K562 (cell line): ENCODE data around the gene CCL15. TPM values are rescaled to one million over a fixed set of nuclear protein-coding genes. Genes with fewer than 3 reads are reported as not detected.

Source experiments
- ATAC-seq: fragments of 200-7000 bp; cut with Tn5 transposase; 3 replicates; pipeline ENCODE4 v1.9.1; 2020; ENCODE audit warnings: moderate library complexity
- BruUV-seq: library from RNA; stranded (reverse); fragments of 400-500 nt; replicated peaks from 2 replicates; lab custom pipeline; 2021; lab: Mats Ljungman, UMichigan
- CTCF ChIA-PET: fragments of 300-600 bp; formaldehyde crosslinking; extraction: SDS; loops from one replicate; lab custom pipeline; 2021; ENCODE audit warnings: low intra/inter-chr PET ratio; lab: Yijun Ruan, JAX
- POLR2A ChIA-PET: fragments of 300-600, 350-650 bp; sonication (Branson Sonifier 250); formaldehyde crosslinking; extraction: SDS; loops from one replicate; lab custom pipeline; 2021; ENCODE audit warnings: antibody characterized with exemption, inconsistent platforms; lab: Yijun Ruan, JAX
- DNase-seq, 4 experiments: peaks; one replicate each; pipeline versions ENCODE4 v3.0.0 to v3.0.0-alpha.2; 2011 to 2018; ENCODE audit warnings: low spot score in 3 of 4, mixed read lengths in 3 of 4; ENCODE audit errors: extremely low read depth in 1 of 4
- FAIRE-seq: peaks from 2 replicates; lab custom pipeline; 2011; peaks lifted over from hg19 to GRCh38; lab: Jason Lieb, UNC
- H2AFZ ChIP-seq: 2 replicates; pipeline ENCODE4 v1.6.0; 2011; ENCODE audit warnings: low read depth, low read length, control low read depth, inconsistent platforms
- H3K27ac ChIP-seq: fragments of 200-600 bp; 3 replicates; pipeline ENCODE4 v1.8.0; 2011; ENCODE audit warnings: low read depth, mild to moderate bottlenecking, control low read depth, inconsistent platforms, low read length, moderate library complexity, mixed read lengths; ENCODE audit errors: extremely low read depth
- H3K27me3 ChIP-seq, 2 experiments: fragments of 300-600 bp in 1 of 2; 2 replicates in 1 of 2; 3 replicates in 1 of 2; pipeline versions ENCODE4 v1.6.0 to v1.8.0; 2011; ENCODE audit warnings: inconsistent platforms in 2 of 2, low read length in 2 of 2, mild to moderate bottlenecking in 1 of 2, mixed read lengths in 1 of 2, moderate library complexity in 1 of 2; ENCODE audit not compliant: control insufficient read depth in 2 of 2, insufficient read depth in 2 of 2
- H3K36me3 ChIP-seq: fragments of 300-600 bp; 3 replicates; pipeline ENCODE4 v1.8.0; 2011; ENCODE audit warnings: mild to moderate bottlenecking, low read length, inconsistent platforms; ENCODE audit not compliant: control insufficient read depth, insufficient read depth
- H3K4me1 ChIP-seq, 2 experiments: fragments of 200-600 bp in 1 of 2; replicated peaks in 1 of 2; 2 replicates in 1 of 2; 3 replicates in 1 of 2; pipeline versions ENCODE4 v1.5.1 to v1.8.0; 2011; ENCODE audit warnings: inconsistent platforms in 2 of 2, low read length in 2 of 2, mild to moderate bottlenecking in 1 of 2, mixed read lengths in 1 of 2, moderate library complexity in 1 of 2; ENCODE audit not compliant: control insufficient read depth in 2 of 2, insufficient read depth in 2 of 2
- H3K4me2 ChIP-seq: 2 replicates; pipeline ENCODE4 v1.6.1; 2011; ENCODE audit warnings: low read length, control low read depth, inconsistent platforms, mixed read lengths; ENCODE audit not compliant: insufficient read depth
- H3K4me3 ChIP-seq: fragments of 200-600 bp; sonication (generic), shearing (Covaris generic); 2 replicates; pipeline ENCODE4 v1.5.1; 2016; ENCODE audit warnings: control low read depth, inconsistent platforms
- H3K79me2 ChIP-seq: fragments of 200-600 bp; 3 replicates; pipeline ENCODE4 v1.8.0; 2011; ENCODE audit warnings: low read length, inconsistent platforms; ENCODE audit not compliant: control insufficient read depth, insufficient read depth
- H3K9ac ChIP-seq, 2 experiments: 2 replicates each; pipeline versions ENCODE4 v1.6.0 to v1.6.1; 2011; ENCODE audit warnings: low read depth in 2 of 2, low read length in 2 of 2, control low read depth in 1 of 2, inconsistent platforms in 1 of 2, mild to moderate bottlenecking in 1 of 2, mixed read lengths in 1 of 2; ENCODE audit not compliant: insufficient read depth in 1 of 2
- H3K9me1 ChIP-seq: one replicate; pipeline ENCODE4 v1.6.0; 2011; ENCODE audit warnings: inconsistent platforms, mild to moderate bottlenecking, low read length, moderate library complexity; ENCODE audit not compliant: control insufficient read depth, insufficient read depth
- H3K9me3 ChIP-seq: replicated peaks from 2 replicates; pipeline ENCODE4 v1.5.1; 2011; ENCODE audit warnings: low read depth, low read length, inconsistent platforms; ENCODE audit not compliant: control insufficient read depth, insufficient read depth
- H4K20me1 ChIP-seq: replicated peaks from 2 replicates; pipeline ENCODE4 v1.6.1; 2011; ENCODE audit warnings: low read length, inconsistent platforms, mixed read lengths; ENCODE audit not compliant: control insufficient read depth, insufficient read depth
- COPS2 ChIP-seq: fragments of 450-650 bp; conservative IDR thresholded peaks from 2 replicates; pipeline ENCODE4 v1.6.1; 2016; ENCODE audit warnings: mild to moderate bottlenecking, moderate library complexity
- ELF4 ChIP-seq: fragments of 450-650 bp; formaldehyde crosslinking; IDR thresholded peaks from 2 replicates; pipeline ENCODE4 v1.4.0; 2022; ENCODE audit warnings: missing genetic modification characterization
- FOSL1 ChIP-seq: fragments of 200-800 bp; sonication (Bioruptor generic); conservative IDR thresholded peaks from 2 replicates; pipeline ENCODE4 v1.6.1; 2016; ENCODE audit warnings: missing genetic modification characterization, missing compliant biosample characterization
- GABPB2 ChIP-seq: fragments of 250-450 bp; sonication (Bioruptor Pico); conservative IDR thresholded peaks from 2 replicates; pipeline ENCODE4 v1.5.1; 2021; ENCODE audit warnings: mild to moderate bottlenecking
- GTF2F1 ChIP-seq: IDR thresholded peaks from 2 replicates; pipeline ENCODE4 v1.6.1; 2011; ENCODE audit warnings: low read depth, low read length, improper control_type of control experiment
- PRPF4 ChIP-seq: fragments of 200-400 bp; formaldehyde crosslinking; IDR thresholded peaks from one replicate; pipeline ENCODE4 v1.6.1; 2017; ENCODE audit warnings: low read length, low read depth, mild to moderate bottlenecking; ENCODE audit not compliant: insufficient read depth, poor library complexity, severe bottlenecking
- SMC3 ChIP-seq: conservative IDR thresholded peaks from 2 replicates; pipeline ENCODE4 v1.6.1; 2011; ENCODE audit warnings: low read depth, low read length, improper control_type of control experiment; ENCODE audit not compliant: insufficient read depth
- SREBF1 ChIP-seq: fragments of 150-350 bp; IDR thresholded peaks from 2 replicates; pipeline ENCODE4 v1.6.1; 2014; ENCODE audit warnings: antibody characterized with exemption, low read depth, low read length, borderline replicate concordance
- SRSF3 ChIP-seq: fragments of 200-400 bp; formaldehyde crosslinking; IDR thresholded peaks from 2 replicates; pipeline ENCODE4 v1.6.1; 2016; ENCODE audit warnings: mild to moderate bottlenecking, low read length, moderate library complexity; ENCODE audit not compliant: insufficient read depth
- TBP ChIP-seq: optimal IDR thresholded peaks from 2 replicates; pipeline ENCODE3; 2011; ENCODE audit warnings: low read depth, low read length, improper control_type of control experiment
- TCF3 ChIP-seq: sonication (generic); formaldehyde crosslinking; IDR thresholded peaks from 2 replicates; pipeline ENCODE4 v1.4.0; 2020; ENCODE audit warnings: mild to moderate bottlenecking, missing genetic modification reagents
- XRCC4 ChIP-seq: IDR thresholded peaks from one replicate; pipeline ENCODE4 v1.6.1; 2011; ENCODE audit not compliant: insufficient read depth, insufficient read length; ENCODE audit errors: extremely low read depth
- ZNF12 ChIP-seq: sonication (generic); formaldehyde crosslinking; IDR thresholded peaks from 2 replicates; pipeline ENCODE4 v1.4.0; 2020; ENCODE audit warnings: mild to moderate bottlenecking, missing genetic modification reagents
- ZNF324 ChIP-seq: fragments of 250-450 bp; sonication (Bioruptor Pico); IDR thresholded peaks from 2 replicates; pipeline ENCODE4 v1.4.0; 2020; ENCODE audit warnings: mild to moderate bottlenecking
- ZNF717 ChIP-seq: fragments of 250-450 bp; sonication (Bioruptor Pico); IDR thresholded peaks from 2 replicates; pipeline ENCODE4 v1.5.0; 2021
- WGBS: fragments of 100-300 bp; shearing (Covaris generic); methylation state at CpG from one replicate; pipeline ENCODE4 v1.1.6; 2016; ENCODE audit warnings: low coverage, mixed read lengths; ENCODE audit not compliant: insufficient coverage; ENCODE audit errors: missing lambda C conversion rate; 5-methylcytosine and 5-hydroxymethylcytosine counted together
- in situ Hi-C: fragments of 300-500 bp; cut with MboI; formaldehyde crosslinking; loops from 4 replicates; pipeline ENCODE4 v1.15.0; 2018; ENCODE audit warnings: inconsistent platforms, mixed read lengths
- intact Hi-C: fragments of 100-400 bp; cut with micrococcal nuclease; formaldehyde crosslinking; loops from 2 replicates; pipeline ENCODE4 v1.14.2; 2022
- polyA plus RNA-seq, 8 experiments: library from polyadenylated mRNA; depleted of rRNA in 4 of 8; stranded (reverse) in 5 of 8; unstranded in 3 of 8; fragments of >200 nt; fragmentation: Nextera tagmentation in 2 of 8; fragmentation: Illumina TruSeq in 1 of 8; extraction: Ambion mirVana in 2 of 8; extraction: Trizol in 1 of 8; gene quantifications; 2 replicates each; pipeline versions ENCODE4 v1.2.1 to v1.2.3, GENCODE V29; 2011 to 2014; ENCODE audit warnings: inconsistent platforms in 1 of 8, missing spikeins in 1 of 8
- total RNA-seq, 7 experiments: library from RNA; depleted of rRNA in 6 of 7; stranded (reverse); fragments of >200 nt in 6 of 7; fragmentation: Illumina TruSeq in 2 of 7; extraction: Trizol in 2 of 7; gene quantifications; 2 replicates each; pipeline versions ENCODE4 v1.2.1 to v1.2.3, GENCODE V29; 2011 to 2021; ENCODE audit warnings: low replicate concordance in 1 of 7
- TF ChIP-seq, protein P1 (sequence below): fragments of 250-450 bp; sonication (Bioruptor Pico); IDR thresholded peaks from 2 replicates; pipeline ENCODE4 v1.4.0; 2020; ENCODE audit warnings: mild to moderate bottlenecking, moderate library complexity
- TF ChIP-seq, protein P2 (sequence below): sonication (generic); formaldehyde crosslinking; IDR thresholded peaks from 2 replicates; pipeline ENCODE4 v1.8.0; 2022; ENCODE audit warnings: missing genetic modification reagents, mild to moderate bottlenecking, borderline replicate concordance
- TF ChIP-seq, protein P3 (sequence below): sonication (generic); formaldehyde crosslinking; IDR thresholded peaks from 2 replicates; pipeline ENCODE4 v1.9.0; 2022; ENCODE audit warnings: mild to moderate bottlenecking, missing genetic modification reagents
- TF ChIP-seq, protein P4 (sequence below): sonication (generic); IDR thresholded peaks from 2 replicates; pipeline ENCODE4 v1.6.1; 2016

The CCL15 gene
- total and polyA plus RNA-seq, 9 of the 15 experiments (the other 6 are each of a cell fraction or from before 2014, with no cell fraction given) = not detected

DNA sequence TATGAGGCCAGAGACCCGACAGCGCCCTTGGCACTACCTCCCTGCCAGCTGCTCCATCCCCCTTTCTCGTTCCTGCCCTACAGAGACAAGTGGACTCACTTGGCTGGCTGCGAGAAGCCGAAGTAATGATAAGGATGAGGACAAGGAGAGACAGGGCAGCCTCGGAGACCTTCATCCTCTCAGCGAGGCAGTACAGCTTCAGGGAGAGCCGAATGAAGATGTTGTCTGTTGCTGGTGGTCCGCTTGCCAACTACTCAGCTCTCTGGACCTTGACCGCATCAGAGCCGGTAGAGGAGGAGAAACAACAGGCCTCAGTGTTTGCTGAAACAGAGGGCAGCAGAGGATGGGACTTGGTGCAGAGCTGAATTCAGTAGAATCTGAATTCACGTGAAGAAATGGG, 20.1 kb downstream of the CCL15 start, which contains the start of gene CCL16:
CCL16 (minus strand) TSS at position 252 of the 400 bp plus-strand sequence; CDS start at position 175, 77 bp downstream.
- Histone ChIP-seq H3K9me1 (no peaks in the 10 kb centered on the region), H3K27ac (no peak within 1 kb of the TSS), H3K4me2 (no peak within 1 kb of the TSS), H3K4me3 (no peak within 1 kb of the TSS), H3K4me1 (no peaks in the 10 kb centered on the region), H3K9me3 (no peaks in the 10 kb centered on the region), H3K79me2 (no peaks in the 10 kb centered on the region), H2AFZ (no peak within 1 kb of the TSS), H3K36me3 (no peaks in the 10 kb centered on the region), H3K27me3 (peaks cover 14 to 50% of the 10 kb centered on the region in 2 experiments; a peak in 4 of 5 replicates), H4K20me1 (no peaks in the 10 kb centered on the region; the same call in 1 of the 2 replicates), H3K9ac (no peak within 1 kb of the TSS)
- FAIRE-seq = no peak
- intact Hi-C loops = no loop called here
- CTCF ChIA-PET = no interaction called here
- no TSS peak for BruUV-seq
- in situ Hi-C loops = no loop called here
- no peak for ATAC-seq
- under 1% methylated on average over 11 of the region's 12 CpGs for WGBS
- POLR2A ChIA-PET = interaction anchor here (0.7 to 2.0 kb wide), 2 partner anchors 10 to 12 kb away, joined by 4 to 5 read pairs; no protein-coding TSS in a partner anchor
- no peak for DNase-seq
- TF ChIP-seq ZNF717 = no peak
- no peak for TF ChIP-seq FOSL1 (tag)
- TF ChIP-seq, protein P1, sequence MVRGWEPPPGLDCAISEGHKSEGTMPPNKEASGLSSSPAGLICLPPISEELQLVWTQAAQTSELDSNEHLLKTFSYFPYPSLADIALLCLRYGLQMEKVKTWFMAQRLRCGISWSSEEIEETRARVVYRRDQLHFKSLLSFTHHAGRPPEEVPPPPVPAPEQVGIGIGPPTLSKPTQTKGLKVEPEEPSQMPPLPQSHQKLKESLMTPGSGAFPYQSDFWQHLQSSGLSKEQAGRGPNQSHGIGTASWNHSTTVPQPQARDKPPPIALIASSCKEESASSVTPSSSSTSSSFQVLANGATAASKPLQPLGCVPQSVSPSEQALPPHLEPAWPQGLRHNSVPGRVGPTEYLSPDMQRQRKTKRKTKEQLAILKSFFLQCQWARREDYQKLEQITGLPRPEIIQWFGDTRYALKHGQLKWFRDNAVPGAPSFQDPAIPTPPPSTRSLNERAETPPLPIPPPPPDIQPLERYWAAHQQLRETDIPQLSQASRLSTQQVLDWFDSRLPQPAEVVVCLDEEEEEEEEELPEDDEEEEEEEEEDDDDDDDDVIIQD = no peak
- TF ChIP-seq ZNF324 (CRISPR knock-in tag) = no peak
- no peak for TF ChIP-seq SREBF1
- no peak for TF ChIP-seq GTF2F1
- TF ChIP-seq COPS2 = no peak
- TF ChIP-seq, protein P2, sequence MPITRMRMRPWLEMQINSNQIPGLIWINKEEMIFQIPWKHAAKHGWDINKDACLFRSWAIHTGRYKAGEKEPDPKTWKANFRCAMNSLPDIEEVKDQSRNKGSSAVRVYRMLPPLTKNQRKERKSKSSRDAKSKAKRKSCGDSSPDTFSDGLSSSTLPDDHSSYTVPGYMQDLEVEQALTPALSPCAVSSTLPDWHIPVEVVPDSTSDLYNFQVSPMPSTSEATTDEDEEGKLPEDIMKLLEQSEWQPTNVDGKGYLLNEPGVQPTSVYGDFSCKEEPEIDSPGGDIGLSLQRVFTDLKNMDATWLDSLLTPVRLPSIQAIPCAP (CRISPR knock-in tag) = no peak
- TF ChIP-seq SRSF3 = no peak
- TF ChIP-seq, protein P3, sequence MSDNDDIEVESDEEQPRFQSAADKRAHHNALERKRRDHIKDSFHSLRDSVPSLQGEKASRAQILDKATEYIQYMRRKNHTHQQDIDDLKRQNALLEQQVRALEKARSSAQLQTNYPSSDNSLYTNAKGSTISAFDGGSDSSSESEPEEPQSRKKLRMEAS (CRISPR knock-in tag) = no peak
- no peak for TF ChIP-seq TBP
- TF ChIP-seq, protein P4, sequence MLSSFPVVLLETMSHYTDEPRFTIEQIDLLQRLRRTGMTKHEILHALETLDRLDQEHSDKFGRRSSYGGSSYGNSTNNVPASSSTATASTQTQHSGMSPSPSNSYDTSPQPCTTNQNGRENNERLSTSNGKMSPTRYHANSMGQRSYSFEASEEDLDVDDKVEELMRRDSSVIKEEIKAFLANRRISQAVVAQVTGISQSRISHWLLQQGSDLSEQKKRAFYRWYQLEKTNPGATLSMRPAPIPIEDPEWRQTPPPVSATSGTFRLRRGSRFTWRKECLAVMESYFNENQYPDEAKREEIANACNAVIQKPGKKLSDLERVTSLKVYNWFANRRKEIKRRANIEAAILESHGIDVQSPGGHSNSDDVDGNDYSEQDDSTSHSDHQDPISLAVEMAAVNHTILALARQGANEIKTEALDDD = no peak
- TF ChIP-seq ELF4 (CRISPR knock-in tag) = no peak
- TF ChIP-seq SMC3 = no peak
- no peak for TF ChIP-seq TCF3 (CRISPR knock-in tag)
- no peak for TF ChIP-seq ZNF12 (CRISPR knock-in tag)
- no peak for TF ChIP-seq GABPB2 (CRISPR knock-in tag)
- no peak for TF ChIP-seq XRCC4
- no peak for TF ChIP-seq PRPF4
